NCI-H146 treated with DMSO at 0.1 percent for 48 hours (cell line): ENCODE results near the gene GALM.
"Not testable (repeated sequence)": the region's sequence is repeated elsewhere in the genome, so short reads cannot be mapped to it uniquely, and the experiment has no call there.

Experiments
- DNase-seq: peaks from one replicate; lab custom pipeline; 2025; ENCODE audit not compliant: unreplicated experiment; lab: John Stamatoyannopoulos, UW

GALM gene

GRCh38 chr2:38676681-38677080 is 10.8 kb downstream of the GALM start:
- no peak for DNase-seq

GRCh38 chr2:38680868-38681267 is 15.0 kb downstream of the GALM start:
- DNase-seq, result not testable (repeated sequence)

DNA sequence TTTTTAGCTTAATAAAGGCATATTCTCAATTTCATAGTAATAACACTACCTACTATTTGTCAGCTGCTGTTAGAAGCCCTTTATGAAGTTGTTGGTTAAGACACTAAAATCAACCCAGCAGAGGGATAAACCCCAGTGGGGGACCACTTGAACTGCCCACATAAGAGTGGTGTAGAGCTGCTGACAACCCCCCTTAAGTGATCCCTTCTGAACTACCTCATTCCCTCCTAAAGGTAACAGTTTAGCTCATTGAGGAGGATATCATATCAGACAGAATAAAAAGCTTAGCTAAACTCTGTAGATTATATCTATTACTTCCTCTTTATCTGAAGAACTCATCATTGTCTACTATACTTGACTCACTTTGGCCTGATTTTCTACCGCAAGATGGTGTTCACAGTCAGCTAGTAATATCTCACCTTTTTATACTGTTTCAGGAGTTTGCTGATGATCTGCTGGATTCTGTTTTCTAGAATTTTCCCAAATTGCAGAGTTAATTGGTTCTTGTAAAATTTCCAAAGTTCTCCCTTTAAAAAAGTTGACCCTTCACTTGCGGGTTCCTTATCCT is 16.2 kb downstream of the GALM start:
- no peak for DNase-seq

DNA sequence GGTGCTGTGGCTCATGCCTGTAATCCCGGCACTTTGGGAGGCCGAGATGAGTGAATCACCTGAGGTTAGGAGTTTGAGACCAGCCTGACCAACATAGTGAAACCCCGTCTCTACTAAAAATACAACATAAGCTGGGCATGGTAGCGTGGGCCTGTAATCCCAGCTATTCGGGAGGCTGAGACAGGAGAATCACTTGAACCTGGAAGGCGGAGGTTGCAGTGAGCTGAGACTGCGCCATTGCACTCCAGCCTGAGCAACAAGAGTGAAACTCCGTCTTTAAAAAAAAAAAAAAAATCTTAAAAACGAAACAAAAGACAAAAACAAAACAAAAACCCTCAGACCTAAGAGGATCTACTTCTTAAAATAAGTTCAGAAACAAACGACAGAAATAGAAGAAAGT is 16.7 kb downstream of the GALM start:
- DNase-seq, result not testable (repeated sequence)

GRCh38 chr2:38683766-38684165 is 17.9 kb downstream of the GALM start:
- no peak for DNase-seq

DNA sequence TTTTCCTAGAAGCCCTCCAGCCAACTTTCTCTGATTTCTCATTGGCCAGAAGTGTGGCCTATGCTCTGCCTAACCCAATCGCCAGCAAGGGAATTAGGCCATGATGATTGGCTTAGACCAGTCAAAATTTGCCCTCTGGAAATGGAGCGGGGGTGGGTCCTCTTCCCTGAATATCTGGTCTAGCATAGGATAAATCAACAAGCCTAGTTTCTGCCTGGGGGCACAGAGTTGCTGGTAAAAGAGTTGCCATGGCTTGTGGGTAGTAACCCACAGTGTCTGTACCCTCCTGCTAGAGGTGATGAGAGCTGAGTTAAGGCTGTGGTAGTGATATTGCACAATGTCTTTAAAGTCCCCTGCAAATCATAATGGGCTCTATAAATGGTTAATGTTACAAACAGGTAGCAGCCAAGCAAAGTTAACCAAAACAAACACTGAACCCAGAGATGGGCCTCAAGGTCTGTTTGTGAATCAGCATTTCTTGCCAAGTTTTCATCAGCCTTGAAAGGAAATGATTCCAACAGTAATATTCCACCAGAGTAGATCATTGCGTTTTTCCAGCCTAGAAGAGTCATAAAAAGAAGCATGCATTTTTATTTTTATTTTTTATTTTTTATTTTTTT is 19.3 kb downstream of the GALM start:
- no peak for DNase-seq

GRCh38 chr2:38690499-38691420 is 24.8 kb downstream of the GALM start:
- DNase-seq, result no peak

DNA sequence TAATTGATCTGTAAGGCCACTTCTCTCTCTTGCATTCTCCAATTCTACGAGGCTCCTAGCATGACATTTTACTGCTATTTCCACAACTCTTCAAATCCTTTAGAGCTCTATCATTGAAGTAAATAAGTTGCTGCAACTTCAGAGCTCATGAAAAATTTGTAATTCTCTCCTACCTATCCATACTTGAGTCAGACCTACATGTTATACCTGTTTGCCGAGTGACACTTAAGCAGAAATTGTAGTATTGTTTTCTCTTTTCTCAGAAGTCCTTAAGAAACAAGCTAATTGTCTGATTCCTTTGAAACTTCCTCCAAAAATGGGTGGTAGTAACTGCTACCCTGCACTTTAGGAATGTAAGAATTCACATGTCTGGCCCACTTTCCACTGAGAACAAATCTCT is 26.1 kb downstream of the GALM start:
- DNase-seq, result no peak

- no peak for DNase-seq
Measured at GRCh38 chr2:38692636-38693318, 26.9 kb downstream of the GALM start.

- DNase-seq, result no peak
Measured at GRCh38 chr2:38697116-38697840, 31.4 kb downstream of the GALM start.

GRCh38 chr2:38698467-38699003 is 32.6 kb downstream of the GALM start:
- no peak for DNase-seq

- no peak for DNase-seq
Measured at GRCh38 chr2:38700113-38700785, 34.3 kb downstream of the GALM start.

DNA sequence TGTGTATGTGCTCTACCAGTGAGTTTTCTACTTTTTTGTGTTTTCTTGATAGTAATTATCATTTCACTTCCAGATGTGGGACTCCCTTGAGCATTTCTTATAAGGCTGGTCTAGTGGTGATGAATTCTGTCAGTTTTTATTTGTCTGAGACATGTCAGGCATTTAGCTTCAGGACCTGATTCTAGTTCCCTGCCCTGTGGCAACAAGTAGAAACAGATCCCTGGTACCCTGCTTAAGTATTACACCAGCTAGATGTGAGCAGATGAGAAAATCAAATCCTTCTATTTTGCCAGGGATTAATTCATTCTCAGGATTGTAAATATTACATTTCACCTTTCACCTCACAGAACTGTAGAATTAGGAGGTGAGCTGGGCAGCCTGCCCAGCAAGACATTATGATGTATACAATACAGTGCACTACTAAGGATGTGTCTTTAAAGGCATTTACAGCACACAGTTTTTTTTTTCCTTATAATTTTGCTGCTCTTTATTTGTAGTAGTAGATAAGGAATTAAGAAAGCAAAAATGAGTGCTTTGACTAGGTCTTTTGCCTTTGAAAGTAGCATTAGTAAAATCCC is 35.1 kb downstream of the GALM start:
- DNase-seq, result no peak

DNA sequence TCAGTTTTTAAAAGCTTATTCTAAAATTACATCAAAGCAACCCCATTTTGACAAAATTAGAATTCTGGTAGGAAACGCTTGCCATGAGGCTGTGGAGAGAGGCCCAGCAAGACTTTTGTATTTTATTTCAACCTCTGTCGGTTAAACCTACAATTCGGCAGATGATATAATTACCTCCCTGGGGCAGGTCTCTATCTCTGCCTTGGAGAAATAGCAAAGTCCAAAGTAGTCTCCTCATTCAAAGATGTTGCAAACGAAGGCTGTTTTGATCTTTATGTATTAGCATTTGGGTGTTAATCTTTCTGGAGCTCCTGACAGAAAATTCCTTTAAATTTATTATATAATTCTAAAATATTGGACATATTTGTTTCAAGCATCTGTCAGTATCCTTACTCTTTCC is 35.6 kb downstream of the GALM start:
- DNase-seq, result no peak

DNA sequence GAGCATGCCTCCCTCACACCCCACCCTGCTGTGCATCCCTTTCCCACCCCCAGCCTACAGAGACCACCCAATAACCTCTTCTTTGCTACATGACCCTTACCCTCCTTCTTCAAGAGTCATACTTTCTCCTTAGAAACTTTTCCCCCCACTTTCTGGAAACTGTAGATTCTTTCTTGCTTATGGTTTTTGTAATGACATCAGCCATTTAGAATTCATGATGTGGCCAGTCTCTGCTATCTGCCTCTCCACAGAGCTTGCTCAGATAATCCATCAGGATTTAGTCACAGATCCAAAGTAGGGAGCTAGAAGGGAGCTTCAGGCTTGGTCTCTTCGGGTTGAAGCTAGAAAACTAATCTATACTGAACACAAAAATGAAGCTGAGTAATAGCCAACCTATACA is 36.5 kb downstream of the GALM start:
- DNase-seq, result no peak

DNA sequence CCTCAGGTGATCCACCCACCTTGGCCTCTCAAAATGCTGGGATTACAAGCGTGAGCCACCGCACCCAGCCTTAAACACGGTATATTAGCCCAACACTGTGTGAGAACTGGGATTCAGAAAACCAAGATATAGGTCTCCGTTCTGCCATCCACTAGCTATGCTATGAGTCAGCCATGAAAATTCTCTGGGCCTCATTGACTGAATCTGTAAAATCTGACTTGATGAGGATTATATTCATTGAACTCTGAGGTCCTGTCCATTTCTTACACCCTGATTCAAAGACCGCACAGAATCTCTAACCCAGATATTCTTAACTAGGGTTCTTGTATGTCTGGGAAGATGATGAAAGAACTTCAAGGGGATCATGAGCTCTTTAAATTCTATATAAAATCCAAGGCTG is 37.4 kb downstream of the GALM start:
- not testable (repeated sequence) for DNase-seq

DNA sequence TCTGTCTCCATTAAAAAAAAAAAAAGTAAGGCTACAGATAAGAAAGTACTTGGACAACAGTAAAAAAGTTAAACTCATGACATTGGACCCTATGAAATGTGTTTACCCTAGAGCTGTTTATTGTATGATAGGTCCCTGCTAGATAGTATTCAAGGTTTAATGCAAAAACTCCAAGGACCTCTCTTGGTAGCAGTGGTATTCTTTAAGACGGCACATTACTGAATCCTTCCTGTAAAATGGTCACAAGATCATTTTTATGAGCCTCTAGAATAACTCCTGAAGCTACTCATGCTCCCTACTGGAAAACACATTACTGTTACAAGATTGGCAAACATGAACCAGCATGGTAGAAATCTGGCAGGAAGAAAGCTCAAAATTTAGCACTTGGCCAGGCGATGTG is 38.8 kb downstream of the GALM start:
- no peak for DNase-seq

GRCh38 chr2:38706846-38707345 is 41.0 kb downstream of the GALM start:
- no peak for DNase-seq

GRCh38 chr2:38708491-38708890 is 42.6 kb downstream of the GALM start:
- DNase-seq, result not testable (repeated sequence)
